Measurements from ENCODE around the gene CIC.
"Not testable (repeated sequence)": the region's sequence is repeated elsewhere in the genome, so short reads cannot be mapped to it uniquely, and the experiment has no call there.

Gene CIC

DNA sequence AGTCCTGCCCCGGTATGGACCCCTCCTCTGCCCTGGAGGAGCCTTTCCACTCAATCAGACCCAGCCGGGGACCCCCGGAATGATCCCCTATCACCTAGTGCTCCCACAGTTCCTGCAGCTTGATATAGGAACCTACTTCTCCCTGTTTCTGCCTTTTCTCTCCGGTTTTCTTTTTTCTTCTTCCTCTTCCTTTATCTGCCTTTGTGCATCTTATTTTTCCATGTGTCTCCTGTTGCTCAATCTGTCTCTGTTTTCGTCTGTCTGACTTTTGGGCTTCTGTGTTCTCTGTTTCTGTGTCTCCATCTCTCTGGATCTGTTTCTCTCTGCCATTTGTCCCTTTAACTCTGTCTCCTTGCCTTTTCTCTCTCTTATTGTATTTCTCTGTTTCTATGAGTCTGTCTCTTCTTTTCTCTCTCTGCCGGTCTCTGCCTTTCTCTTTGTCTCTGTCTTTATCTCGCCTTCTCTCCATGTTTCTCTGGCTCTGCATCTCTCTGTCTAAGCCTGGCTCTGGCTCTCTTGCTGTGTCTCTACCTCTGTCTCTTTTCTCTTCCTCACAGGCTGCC, 66.4 kb downstream of the CIC start:
- Histone ChIP-seq H2AK5ac (ENCODE audit: low read length, severe bottlenecking) (no peak overlapping the region), H3K4ac (ENCODE audit: low read depth in 1 of 2, low read length in 2 of 2) (no peak overlapping the region), H3K14ac (ENCODE audit: low read length in 2 of 2) (no peak overlapping the region), H4K91ac (ENCODE audit: low read length) (no peak overlapping the region), H3K27ac (ENCODE audit: low read length, poor library complexity, severe bottlenecking) (no peak overlapping the region), H3K4me2 (ENCODE audit: low read length, poor library complexity, severe bottlenecking) (no peak overlapping the region), H4K8ac (ENCODE audit: low read length) (no peak overlapping the region), H3K4me1 (ENCODE audit: control insufficient read depth, insufficient read depth, low read depth, low read length) (no peaks in the 10 kb centered on the region), H2BK5ac (ENCODE audit: low read depth, low read length, poor library complexity, severe bottlenecking) (no peak overlapping the region), H3K9ac (ENCODE audit: low read length) (no peak overlapping the region), H3K9me3 (ENCODE audit: control insufficient read depth, low read length) (no peaks in the 10 kb centered on the region), H2AFZ (ENCODE audit: low read depth, low read length) (no peak overlapping the region), H3K27me3 (ENCODE audit: control insufficient read depth in 1 of 2, insufficient read depth in 1 of 2, low read length in 2 of 2) (no peaks in the 10 kb centered on the region), H3K36me3 (ENCODE audit: control insufficient read depth in 1 of 2, insufficient read depth in 2 of 2, low read depth in 1 of 2, low read length in 2 of 2) (peaks cover 12 to 39% of the 10 kb centered on the region in 2 experiments), H3K18ac (ENCODE audit: low read depth in 1 of 2, low read length in 2 of 2) (no peak overlapping the region), H2BK15ac (ENCODE audit: low read depth, poor library complexity, severe bottlenecking) (no peak overlapping the region), H3K79me1 (replicated peaks; ENCODE audit: low read length, poor library complexity, severe bottlenecking) (peaks cover 19% of the 10 kb centered on the region), H3K4me3 (ENCODE audit: insufficient read depth in 1 of 2, low read depth in 1 of 2, low read length in 2 of 2) (no peak overlapping the region), H2BK120ac (ENCODE audit: low read depth, low read length) (no peak overlapping the region), H3K23ac (ENCODE audit: low read length in 2 of 2) (no peak overlapping the region), H2BK12ac (ENCODE audit: low read length in 2 of 2) (no peak overlapping the region)
- DNase-seq = no peak
- 97% methylated on average over 7 of the region's 7 CpGs for WGBS

DNA sequence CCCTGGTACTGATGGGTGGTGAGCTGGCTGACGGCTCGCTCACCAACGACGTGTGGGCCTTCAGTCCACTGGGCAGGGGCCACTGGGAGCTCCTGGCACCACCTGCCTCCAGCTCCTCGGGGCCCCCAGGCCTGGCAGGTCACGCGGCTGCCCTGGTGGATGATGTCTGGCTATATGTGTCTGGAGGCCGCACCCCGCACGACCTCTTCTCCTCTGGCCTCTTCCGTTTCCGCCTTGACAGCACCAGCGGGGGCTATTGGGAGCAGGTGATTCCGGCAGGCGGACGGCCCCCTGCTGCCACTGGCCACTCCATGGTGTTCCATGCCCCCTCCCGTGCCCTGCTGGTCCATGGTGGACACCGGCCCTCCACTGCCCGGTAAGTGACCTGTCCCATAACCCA, 66.9 kb downstream of the CIC start:
- Histone ChIP-seq H2BK5ac (ENCODE audit: low read depth, low read length, poor library complexity, severe bottlenecking) (no peak overlapping the region), H4K8ac (ENCODE audit: low read length) (no peak overlapping the region), H3K14ac (ENCODE audit: low read length in 2 of 2) (no peak overlapping the region), H3K9me3 (ENCODE audit: control insufficient read depth, low read length) (no peaks in the 10 kb centered on the region), H3K9ac (ENCODE audit: low read length) (no peak overlapping the region), H3K23ac (ENCODE audit: low read length in 2 of 2) (no peak overlapping the region), H3K4me3 (ENCODE audit: insufficient read depth in 1 of 2, low read depth in 1 of 2, low read length in 2 of 2) (no peak overlapping the region), H4K91ac (ENCODE audit: low read length) (no peak overlapping the region), H3K4me1 (ENCODE audit: control insufficient read depth, insufficient read depth, low read depth, low read length) (no peaks in the 10 kb centered on the region), H3K79me1 (replicated peaks; ENCODE audit: low read length, poor library complexity, severe bottlenecking) (peaks cover 16% of the 10 kb centered on the region), H2AK5ac (ENCODE audit: low read length, severe bottlenecking) (no peak overlapping the region), H3K4me2 (ENCODE audit: low read length, poor library complexity, severe bottlenecking) (no peak overlapping the region), H3K27me3 (ENCODE audit: control insufficient read depth in 1 of 2, insufficient read depth in 1 of 2, low read length in 2 of 2) (no peaks in the 10 kb centered on the region), H3K27ac (ENCODE audit: low read length, poor library complexity, severe bottlenecking) (no peak overlapping the region), H3K36me3 (ENCODE audit: control insufficient read depth in 1 of 2, insufficient read depth in 2 of 2, low read depth in 1 of 2, low read length in 2 of 2) (peaks cover 12 to 39% of the 10 kb centered on the region in 2 experiments), H2AFZ (ENCODE audit: low read depth, low read length) (no peak overlapping the region), H3K18ac (ENCODE audit: low read depth in 1 of 2, low read length in 2 of 2) (no peak overlapping the region), H2BK120ac (ENCODE audit: low read depth, low read length) (no peak overlapping the region), H2BK15ac (ENCODE audit: low read depth, poor library complexity, severe bottlenecking) (no peak overlapping the region), H2BK12ac (ENCODE audit: low read length in 2 of 2) (no peak overlapping the region), H3K4ac (ENCODE audit: low read depth in 1 of 2, low read length in 2 of 2) (no peak overlapping the region)
- WGBS = 98% methylated on average over 19 of the region's 19 CpGs
- no peak for DNase-seq

DNA sequence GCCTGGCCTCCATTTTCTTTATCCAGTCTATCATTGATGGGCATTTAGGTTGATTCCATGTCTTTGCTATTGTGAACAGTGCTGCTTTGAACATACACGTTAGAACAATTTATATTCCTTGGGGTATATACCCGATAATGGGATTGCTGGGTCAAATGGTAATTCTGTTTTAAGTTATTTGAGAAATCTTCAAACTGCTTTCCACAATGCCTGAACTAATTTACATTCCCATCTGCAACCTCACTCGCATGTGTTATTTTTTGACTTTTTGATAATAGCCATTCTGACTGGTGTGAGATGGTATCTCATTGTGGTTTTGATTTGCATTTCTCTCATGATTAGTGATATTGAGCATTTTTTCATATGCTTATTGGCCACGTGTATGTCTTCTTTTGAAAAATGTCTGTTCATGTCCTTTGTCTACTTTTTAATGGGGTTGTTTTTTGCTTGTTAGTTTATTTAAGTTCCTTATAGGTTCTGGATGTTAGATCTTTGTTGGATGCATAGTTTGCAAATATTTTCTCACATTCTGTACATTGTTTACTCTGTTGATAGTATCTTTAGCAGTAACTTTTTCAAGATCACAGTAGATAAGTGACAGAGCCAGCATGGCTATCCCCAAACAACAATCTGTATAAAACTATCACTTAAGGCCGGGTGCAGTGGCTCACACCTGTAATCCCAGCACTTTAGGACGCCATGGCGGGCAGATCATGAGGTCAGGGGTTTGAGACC, 70.2 kb downstream of the CIC start:
- not testable (repeated sequence) for H3K4ac ChIP-seq (ENCODE audit: low read depth in 1 of 2, low read length in 2 of 2); H3K18ac ChIP-seq (ENCODE audit: low read depth in 1 of 2, low read length in 2 of 2); H3K14ac ChIP-seq (ENCODE audit: low read length in 2 of 2); H3K4me2 ChIP-seq (ENCODE audit: low read length, poor library complexity, severe bottlenecking); H3K4me3 ChIP-seq (ENCODE audit: insufficient read depth in 1 of 2, low read depth in 1 of 2, low read length in 2 of 2); H3K9me3 ChIP-seq (ENCODE audit: control insufficient read depth, low read length); H2BK12ac ChIP-seq (ENCODE audit: low read length in 2 of 2); H4K8ac ChIP-seq (ENCODE audit: low read length); H3K4me1 ChIP-seq (ENCODE audit: control insufficient read depth, insufficient read depth, low read depth, low read length); H2AFZ ChIP-seq (ENCODE audit: low read depth, low read length); DNase-seq; H3K23ac ChIP-seq (ENCODE audit: low read length in 2 of 2); H4K91ac ChIP-seq (ENCODE audit: low read length); H3K27me3 ChIP-seq (ENCODE audit: control insufficient read depth in 1 of 2, insufficient read depth in 1 of 2, low read length in 2 of 2); H3K27ac ChIP-seq (ENCODE audit: low read length, poor library complexity, severe bottlenecking); H2AK5ac ChIP-seq (ENCODE audit: low read length, severe bottlenecking); H3K9ac ChIP-seq (ENCODE audit: low read length); H2BK120ac ChIP-seq (ENCODE audit: low read depth, low read length); H2BK5ac ChIP-seq (ENCODE audit: low read depth, low read length, poor library complexity, severe bottlenecking); H2BK15ac ChIP-seq (ENCODE audit: low read depth, poor library complexity, severe bottlenecking)
- peaks cover 19 to 51% of the 10 kb centered on the region in 2 experiments for H3K36me3 ChIP-seq (ENCODE audit: control insufficient read depth in 1 of 2, insufficient read depth in 2 of 2, low read depth in 1 of 2, low read length in 2 of 2)
- peaks cover 13% of the 10 kb centered on the region for H3K79me1 ChIP-seq (replicated peaks; ENCODE audit: low read length, poor library complexity, severe bottlenecking)
- 96% methylated on average over 6 of the region's 7 CpGs for WGBS

DNA sequence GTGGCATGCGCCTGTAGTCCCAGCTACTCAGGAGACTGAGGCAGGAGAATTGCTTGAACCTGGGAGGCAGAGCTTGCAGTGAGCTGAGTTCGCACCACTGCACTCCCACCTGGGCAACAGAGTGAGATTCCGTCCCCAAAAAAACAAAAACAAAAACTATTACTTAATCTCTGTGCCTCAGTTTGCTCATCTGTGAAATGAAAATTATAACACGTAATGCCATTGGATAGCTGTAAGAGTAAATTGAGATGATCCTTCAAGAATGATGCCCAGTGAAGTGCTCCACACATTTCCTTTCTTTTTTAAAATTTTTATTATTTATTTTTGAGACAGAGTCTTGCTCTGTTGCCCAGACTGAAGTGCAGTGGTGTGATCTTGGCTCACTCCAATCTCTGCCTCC, 70.9 kb downstream of the CIC start:
- H3K9ac ChIP-seq (ENCODE audit: low read length); H2AK5ac ChIP-seq (ENCODE audit: low read length, severe bottlenecking); H3K4ac ChIP-seq (ENCODE audit: low read depth in 1 of 2, low read length in 2 of 2); H3K4me2 ChIP-seq (ENCODE audit: low read length, poor library complexity, severe bottlenecking); H2BK12ac ChIP-seq (ENCODE audit: low read length in 2 of 2); H3K4me1 ChIP-seq (ENCODE audit: control insufficient read depth, insufficient read depth, low read depth, low read length); H4K8ac ChIP-seq (ENCODE audit: low read length); H2BK15ac ChIP-seq (ENCODE audit: low read depth, poor library complexity, severe bottlenecking); H3K18ac ChIP-seq (ENCODE audit: low read depth in 1 of 2, low read length in 2 of 2); H2BK5ac ChIP-seq (ENCODE audit: low read depth, low read length, poor library complexity, severe bottlenecking); H2BK120ac ChIP-seq (ENCODE audit: low read depth, low read length); H3K23ac ChIP-seq (ENCODE audit: low read length in 2 of 2); H3K9me3 ChIP-seq (ENCODE audit: control insufficient read depth, low read length); H4K91ac ChIP-seq (ENCODE audit: low read length); H2AFZ ChIP-seq (ENCODE audit: low read depth, low read length); H3K27ac ChIP-seq (ENCODE audit: low read length, poor library complexity, severe bottlenecking); H3K4me3 ChIP-seq (ENCODE audit: insufficient read depth in 1 of 2, low read depth in 1 of 2, low read length in 2 of 2); DNase-seq; H3K14ac ChIP-seq (ENCODE audit: low read length in 2 of 2); H3K27me3 ChIP-seq (ENCODE audit: control insufficient read depth in 1 of 2, insufficient read depth in 1 of 2, low read length in 2 of 2): not testable (repeated sequence)
- 100% methylated on average over 2 of the region's 4 CpGs for WGBS
- Histone ChIP-seq H3K79me1 (replicated peaks; ENCODE audit: low read length, poor library complexity, severe bottlenecking) (peaks cover 12% of the 10 kb centered on the region), H3K36me3 (ENCODE audit: control insufficient read depth in 1 of 2, insufficient read depth in 2 of 2, low read depth in 1 of 2, low read length in 2 of 2) (peaks cover 19 to 52% of the 10 kb centered on the region in 2 experiments)

Measured in mesenchymal stem cell (in vitro differentiated cells and primary cell).